ENCODE results near the gene C1orf116. TPM values are rescaled to one million over a fixed set of nuclear protein-coding genes. Genes with fewer than 3 reads are reported as not detected.

Gene C1orf116
- total and polyA plus RNA-seq, 2 experiments from 2014 or later, result 0.21 to 0.29 TPM

DNA sequence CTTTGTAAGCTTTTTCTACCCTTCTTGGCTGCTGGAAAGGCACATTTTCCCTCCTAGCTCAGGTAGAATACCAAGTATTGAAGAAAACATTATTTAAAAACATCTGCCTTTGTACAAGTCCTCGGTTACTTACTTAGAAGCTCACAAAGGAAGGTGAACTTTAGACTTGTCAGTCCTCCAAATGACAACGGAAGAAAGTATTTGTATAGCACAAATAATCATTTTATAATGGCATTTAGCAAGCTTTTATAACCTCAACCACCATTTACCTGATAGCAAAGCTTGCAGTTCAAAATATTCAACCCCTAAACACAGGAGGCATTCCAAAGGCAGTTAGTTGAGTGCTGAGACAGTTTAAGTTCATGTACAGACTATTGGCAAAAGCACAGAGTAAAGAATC is 59.8 kb downstream of the C1orf116 start:
- H3K27ac ChIP-seq, result no peak overlapping the region
- H3K36me3 ChIP-seq, result no peaks in the 10 kb centered on the region
- no peak overlapping the region for H3K4me3 ChIP-seq
- TF ChIP-seq, protein P1, sequence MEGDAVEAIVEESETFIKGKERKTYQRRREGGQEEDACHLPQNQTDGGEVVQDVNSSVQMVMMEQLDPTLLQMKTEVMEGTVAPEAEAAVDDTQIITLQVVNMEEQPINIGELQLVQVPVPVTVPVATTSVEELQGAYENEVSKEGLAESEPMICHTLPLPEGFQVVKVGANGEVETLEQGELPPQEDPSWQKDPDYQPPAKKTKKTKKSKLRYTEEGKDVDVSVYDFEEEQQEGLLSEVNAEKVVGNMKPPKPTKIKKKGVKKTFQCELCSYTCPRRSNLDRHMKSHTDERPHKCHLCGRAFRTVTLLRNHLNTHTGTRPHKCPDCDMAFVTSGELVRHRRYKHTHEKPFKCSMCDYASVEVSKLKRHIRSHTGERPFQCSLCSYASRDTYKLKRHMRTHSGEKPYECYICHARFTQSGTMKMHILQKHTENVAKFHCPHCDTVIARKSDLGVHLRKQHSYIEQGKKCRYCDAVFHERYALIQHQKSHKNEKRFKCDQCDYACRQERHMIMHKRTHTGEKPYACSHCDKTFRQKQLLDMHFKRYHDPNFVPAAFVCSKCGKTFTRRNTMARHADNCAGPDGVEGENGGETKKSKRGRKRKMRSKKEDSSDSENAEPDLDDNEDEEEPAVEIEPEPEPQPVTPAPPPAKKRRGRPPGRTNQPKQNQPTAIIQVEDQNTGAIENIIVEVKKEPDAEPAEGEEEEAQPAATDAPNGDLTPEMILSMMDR (IDR thresholded peaks at IDR 0.05; ENCODE audit: low read depth, low read length), result no peak
- H3K4me1 ChIP-seq (ENCODE audit: low read depth), result no peaks in the 10 kb centered on the region
- H3K27me3 ChIP-seq, result peaks cover 13% of the 10 kb centered on the region
- DNase-seq (ENCODE audit: low read depth in 1 of 2, low spot score in 1 of 2), result no peak
- no peaks in the 10 kb centered on the region for H3K9me3 ChIP-seq (ENCODE audit: low read depth)

DNA sequence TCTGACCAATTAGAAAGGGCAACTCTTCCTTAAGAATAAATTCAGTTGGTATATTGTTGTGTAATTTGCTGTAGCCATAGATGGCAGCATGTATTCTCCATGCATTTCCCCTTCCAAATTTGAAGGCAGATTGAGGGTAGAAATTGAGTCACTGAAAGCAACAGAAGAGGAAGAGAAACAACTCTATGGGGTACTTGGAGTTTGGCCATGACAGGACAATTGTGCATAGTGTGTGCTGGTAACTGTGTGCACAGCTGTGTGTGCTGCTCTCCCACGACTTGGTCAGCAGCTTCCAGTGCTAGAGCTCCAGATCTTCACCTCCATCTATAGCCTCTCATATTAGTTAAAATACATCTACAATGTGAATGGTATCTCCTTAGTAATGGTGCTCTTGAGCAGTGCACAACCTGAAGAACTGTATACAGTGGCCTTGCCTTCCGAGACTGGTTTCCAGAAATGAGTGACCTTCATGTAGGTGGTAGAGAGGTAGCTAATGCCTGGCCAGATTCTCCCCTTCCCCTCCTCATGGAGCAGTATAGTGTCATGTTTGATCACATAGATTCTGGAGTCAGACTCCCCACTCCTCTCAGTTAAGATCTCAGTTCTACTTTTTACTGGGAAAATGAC is 61.4 kb downstream of the C1orf116 start:
- H3K4me3 ChIP-seq, result no peak overlapping the region
- H3K27ac ChIP-seq, result no peak overlapping the region
- DNase-seq (ENCODE audit: low read depth in 1 of 2, low spot score in 1 of 2), result no peak
- TF ChIP-seq, protein P1 (IDR thresholded peaks at IDR 0.05; ENCODE audit: low read depth, low read length), result no peak
- no peaks in the 10 kb centered on the region for H3K4me1 ChIP-seq (ENCODE audit: low read depth)
- peaks cover 13% of the 10 kb centered on the region for H3K27me3 ChIP-seq
- no peaks in the 10 kb centered on the region for H3K9me3 ChIP-seq (ENCODE audit: low read depth)
- H3K36me3 ChIP-seq, result no peaks in the 10 kb centered on the region

DNA sequence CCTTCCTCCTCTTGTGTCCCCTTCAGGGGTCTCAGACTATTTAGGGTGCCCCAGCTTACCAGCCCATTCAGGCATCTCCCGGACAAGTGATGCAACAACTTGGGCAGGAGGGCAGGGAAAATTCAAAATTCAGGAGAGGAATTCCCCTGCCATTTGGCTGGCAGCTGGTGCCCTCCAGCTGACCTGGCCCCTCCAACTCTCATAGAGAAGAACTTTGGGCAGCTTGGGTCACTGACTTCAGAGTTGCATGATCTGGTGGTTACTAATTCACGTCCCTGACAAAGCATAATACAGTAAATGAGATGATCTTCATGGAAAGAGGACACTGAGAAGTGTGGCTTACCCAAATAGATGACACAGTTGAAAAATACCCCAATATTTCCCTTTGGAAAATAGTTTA is 62.1 kb downstream of the C1orf116 start, which contains the start of gene FCAMR:
TSS of gene FCAMR (minus strand) at position 15 of the 400 bp plus-strand sequence. CDS start 335 bp downstream, outside the sequence.
- DNase-seq (ENCODE audit: low read depth in 1 of 2, low spot score in 1 of 2), result no peak
- no peak within 1 kb of the TSS for H3K27ac ChIP-seq
- no peaks in the 10 kb centered on the region for H3K4me1 ChIP-seq (ENCODE audit: low read depth)
- no peaks in the 10 kb centered on the region for H3K36me3 ChIP-seq
- no peaks in the 10 kb centered on the region for H3K9me3 ChIP-seq (ENCODE audit: low read depth)
- TF ChIP-seq, protein P1 (IDR thresholded peaks at IDR 0.05; ENCODE audit: low read depth, low read length), result no peak
- H3K27me3 ChIP-seq, result peaks cover 13% of the 10 kb centered on the region
- H3K4me3 ChIP-seq, result no peak within 1 kb of the TSS

DNA sequence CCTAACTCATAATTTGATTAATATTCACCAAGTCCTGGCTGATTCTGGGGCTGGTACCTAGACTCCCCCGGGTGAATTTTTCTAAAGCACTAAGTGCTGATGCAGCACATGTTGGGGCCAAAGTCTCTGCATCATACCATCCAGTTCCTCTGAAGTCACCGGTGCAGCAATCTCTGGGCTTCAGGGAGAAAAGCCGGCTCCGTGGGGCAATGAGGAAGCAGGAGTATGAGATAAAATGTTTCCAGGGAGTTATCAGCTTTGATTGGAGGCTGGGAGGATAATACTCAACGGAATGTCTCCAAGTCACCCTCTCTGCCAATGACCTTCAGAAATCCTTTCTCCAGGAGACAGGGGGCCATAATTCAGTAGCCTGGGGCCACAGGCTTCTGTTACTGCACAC is 63.5 kb downstream of the C1orf116 start:
- Histone ChIP-seq H3K27ac (no peak overlapping the region), H3K27me3 (peaks cover 13% of the 10 kb centered on the region), H3K36me3 (no peaks in the 10 kb centered on the region), H3K9me3 (ENCODE audit: low read depth) (no peaks in the 10 kb centered on the region), H3K4me3 (no peak overlapping the region), H3K4me1 (ENCODE audit: low read depth) (no peaks in the 10 kb centered on the region)
- TF ChIP-seq, protein P1 (IDR thresholded peaks at IDR 0.05; ENCODE audit: low read depth, low read length), result no peak
- peak in 1 of 2 donors; percentile 6 for DNase-seq (ENCODE audit: low read depth in 1 of 2, low spot score in 1 of 2)

Other genes starting within 250 kb of the C1orf116 start
- not detected in 2 replicates for gene IL20, start 167.1 kb downstream of the C1orf116 start, total RNA-seq
- not detected in 2 replicates for gene IL20, start 167.1 kb downstream of the C1orf116 start, polyA plus RNA-seq
- gene IL24, start 135.3 kb downstream of the C1orf116 start, total RNA-seq, result not detected in 2 replicates
- not detected in 2 replicates for gene IL24, start 135.3 kb downstream of the C1orf116 start, polyA plus RNA-seq
- gene FCMR, start 110.8 kb downstream of the C1orf116 start, total RNA-seq, result not detected in 2 replicates
- not detected in 2 replicates for gene FCMR, start 110.8 kb downstream of the C1orf116 start, polyA plus RNA-seq
- gene PIGR, start 86.3 kb downstream of the C1orf116 start, total RNA-seq, result not detected in 2 replicates
- not detected in 2 replicates for gene PIGR, start 86.3 kb downstream of the C1orf116 start, polyA plus RNA-seq
- not detected in 2 replicates for gene FCAMR, start 62.3 kb downstream of the C1orf116 start, total RNA-seq
- gene FCAMR, start 62.3 kb downstream of the C1orf116 start, polyA plus RNA-seq, result not detected in 2 replicates
- gene YOD1, start 18.5 kb upstream of the C1orf116 start, total RNA-seq, result 6.8 and 8.8 TPM in 2 replicates
- 3.8 and 4.3 TPM in 2 replicates for gene YOD1, start 18.5 kb upstream of the C1orf116 start, polyA plus RNA-seq
- gene PFKFB2, start 20.5 kb upstream of the C1orf116 start, total RNA-seq, result 3.6 and 5.7 TPM in 2 replicates
- gene PFKFB2, start 20.5 kb upstream of the C1orf116 start, polyA plus RNA-seq, result 3.6 and 6.0 TPM in 2 replicates
- not detected in 2 replicates for gene C4BPB, start 56.1 kb upstream of the C1orf116 start, total RNA-seq
- not detected in 2 replicates for gene C4BPB, start 56.1 kb upstream of the C1orf116 start, polyA plus RNA-seq
- gene C4BPA, start 71.5 kb upstream of the C1orf116 start, total RNA-seq, result not detected in 2 replicates
- not detected in 2 replicates for gene C4BPA, start 71.5 kb upstream of the C1orf116 start, polyA plus RNA-seq

Data from cardiac muscle cell (in vitro differentiated cells and primary cell).